ENCODE measurements around the gene ZNF837.

DNA sequence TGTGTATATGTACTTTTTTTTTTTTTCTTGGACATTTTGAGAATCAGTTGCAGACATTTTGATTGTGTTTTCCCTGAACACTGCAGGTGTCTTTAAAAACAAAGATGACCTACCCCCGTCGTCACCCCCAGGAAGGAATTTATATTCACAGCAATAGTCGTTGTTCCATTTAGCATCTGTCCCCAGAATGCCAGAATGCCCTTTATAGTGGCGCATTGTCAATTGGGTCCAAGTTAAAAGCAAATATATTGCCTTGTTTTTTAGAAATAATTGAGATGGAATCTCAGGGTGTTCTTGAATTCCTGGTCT is 12.8 kb upstream of the ZNF837 start:
- TF ChIP-seq, protein P1, sequence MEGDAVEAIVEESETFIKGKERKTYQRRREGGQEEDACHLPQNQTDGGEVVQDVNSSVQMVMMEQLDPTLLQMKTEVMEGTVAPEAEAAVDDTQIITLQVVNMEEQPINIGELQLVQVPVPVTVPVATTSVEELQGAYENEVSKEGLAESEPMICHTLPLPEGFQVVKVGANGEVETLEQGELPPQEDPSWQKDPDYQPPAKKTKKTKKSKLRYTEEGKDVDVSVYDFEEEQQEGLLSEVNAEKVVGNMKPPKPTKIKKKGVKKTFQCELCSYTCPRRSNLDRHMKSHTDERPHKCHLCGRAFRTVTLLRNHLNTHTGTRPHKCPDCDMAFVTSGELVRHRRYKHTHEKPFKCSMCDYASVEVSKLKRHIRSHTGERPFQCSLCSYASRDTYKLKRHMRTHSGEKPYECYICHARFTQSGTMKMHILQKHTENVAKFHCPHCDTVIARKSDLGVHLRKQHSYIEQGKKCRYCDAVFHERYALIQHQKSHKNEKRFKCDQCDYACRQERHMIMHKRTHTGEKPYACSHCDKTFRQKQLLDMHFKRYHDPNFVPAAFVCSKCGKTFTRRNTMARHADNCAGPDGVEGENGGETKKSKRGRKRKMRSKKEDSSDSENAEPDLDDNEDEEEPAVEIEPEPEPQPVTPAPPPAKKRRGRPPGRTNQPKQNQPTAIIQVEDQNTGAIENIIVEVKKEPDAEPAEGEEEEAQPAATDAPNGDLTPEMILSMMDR (IDR thresholded peaks at IDR 0.05) = no peak
- no peak for TF ChIP-seq POLR2A (IDR thresholded peaks at IDR 0.05)

Data from breast epithelium (tissue), 3 donors.